Body of pancreas (tissue), 4 donors: ENCODE measurements around the gene ZKSCAN5. TPM values are rescaled to one million over a fixed set of nuclear protein-coding genes. Genes with fewer than 3 reads are reported as not detected.
A peak's percentile ranks its signal among the peaks of the same experiment; 100 is the strongest.
"Not testable (repeated sequence)": the region's sequence is repeated elsewhere in the genome, so short reads cannot be mapped to it uniquely, and the experiment has no call there.

Source experiments
- ATAC-seq: fragments of 150-250 bp; one replicate; pipeline ENCODE4 v1.9.1; 2016
- DNase-seq, 4 donors: peaks; one replicate each; pipeline ENCODE4 v3.0.0-alpha.2; 2019
- H3K27ac ChIP-seq, 4 donors: fragments of 200-600 bp; sonication (generic); 1 replicate in 3 of 4; 2 replicates in 1 of 4; pipeline versions ENCODE4 v1.5.1 to v1.6.1; 2016 to 2019; ENCODE audit warnings: mild to moderate bottlenecking in 1 of 4, mixed read lengths in 1 of 4, moderate library complexity in 1 of 4
- H3K27me3 ChIP-seq, 2 donors: fragments of 200-600 bp; sonication (generic); one replicate each; pipeline ENCODE4 v1.6.0; 2016; ENCODE audit warnings: mild to moderate bottlenecking in 1 of 2
- H3K36me3 ChIP-seq, 2 donors: fragments of 200-600 bp; sonication (generic); replicated peaks in 1 of 2; 2 replicates each; pipeline ENCODE4 v1.5.1; 2016; ENCODE audit warnings: low read depth in 2 of 2; ENCODE audit not compliant: insufficient read depth in 1 of 2
- H3K4me1 ChIP-seq: fragments of 200-600 bp; sonication (generic); one replicate; pipeline ENCODE4 v1.6.0; 2016
- H3K4me3 ChIP-seq, 2 donors: fragments of 200-600 bp; sonication (generic); 1 replicate in 1 of 2; 2 replicates in 1 of 2; pipeline ENCODE4 v1.5.1; 2016 to 2019
- H3K9me3 ChIP-seq, 3 donors: fragments of 200-600 bp; sonication (generic); 1 replicate in 2 of 3; 2 replicates in 1 of 3; pipeline ENCODE4 v1.5.1; 2016
- POLR2A ChIP-seq, 3 donors: fragments of 450-650 bp; IDR thresholded peaks; one replicate each; pipeline ENCODE4 v1.6.1; 2016; ENCODE audit warnings: antibody characterized with exemption in 3 of 3, mild to moderate bottlenecking in 2 of 3
- WGBS, 2 donors: methylation state at CpG; one replicate each; pipeline ENCODE4 v1.1.5; 2017; 5-methylcytosine and 5-hydroxymethylcytosine counted together
- intact Hi-C: fragments of 100-400 bp; cut with DNase I; formaldehyde crosslinking; loops from one replicate; pipeline ENCODE4 v1.15.1; 2023
- total RNA-seq, 2 donors: library from RNA; depleted of rRNA; stranded (reverse); fragments of >200 nt; gene quantifications; one replicate each; pipeline ENCODE4 v1.1.0, GENCODE V29; 2016
- TF ChIP-seq, protein P1 (sequence below), 7 experiments: fragments of 450-650 bp in 4 of 7; fragments of 200-600 bp in 3 of 7; sonication (generic) in 3 of 7; IDR thresholded peaks; one replicate each; pipeline ENCODE4 v1.5.1; 2016 to 2019; ENCODE audit warnings: antibody characterized with exemption in 7 of 7

ZKSCAN5 gene
- total RNA-seq, 2 donors from 2014 or later, result 3.3 to 4.7 TPM

DNA sequence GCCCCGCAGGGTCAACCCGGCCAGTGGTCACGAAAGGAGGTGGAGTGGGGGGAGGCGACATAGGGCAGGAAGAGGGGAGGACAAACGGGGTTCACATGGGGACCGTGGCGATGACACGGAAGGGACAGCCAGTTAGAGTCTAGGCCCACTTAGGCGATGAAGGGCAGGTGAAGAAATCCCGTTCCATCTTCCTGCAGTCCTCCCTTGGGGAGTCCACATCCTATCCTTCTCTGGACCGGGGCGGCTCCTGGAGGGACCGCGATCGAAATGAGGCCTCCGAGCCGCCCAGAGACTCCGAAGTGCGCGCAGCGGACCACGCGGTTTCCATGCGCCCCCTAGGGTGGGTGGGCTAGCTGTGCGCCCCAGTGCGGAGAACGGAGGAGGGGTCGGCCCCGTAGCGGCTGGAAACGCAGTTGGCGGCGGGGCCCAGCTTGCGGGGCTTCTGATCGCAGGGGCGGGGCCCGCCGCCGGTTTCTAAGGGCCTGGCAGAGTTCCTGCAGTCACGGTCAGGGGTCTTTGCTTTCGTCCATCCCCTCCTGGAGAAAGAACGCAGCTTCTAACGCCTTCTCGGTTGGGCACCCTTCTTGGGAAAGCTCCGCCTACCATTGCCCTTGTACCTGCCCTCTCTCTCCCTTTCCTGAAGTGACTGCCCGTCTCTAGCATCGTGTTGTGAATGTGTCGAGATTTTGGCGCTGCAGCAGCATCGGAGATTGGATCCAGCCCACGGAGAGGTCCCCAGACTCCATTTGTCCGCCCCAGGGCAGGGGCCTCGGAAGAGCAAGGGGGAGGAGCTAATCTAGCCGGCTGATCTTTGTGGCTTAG is 75.7 kb downstream of the ZKSCAN5 start:
- ATAC-seq (peak; percentile 57), DNase-seq (peak; percentile 21 to 38 (median 37))
- Histone ChIP-seq H3K36me3 (no peaks in the 10 kb centered on the region), H3K4me3 (peak overlapping the region; percentile 8 to 21), H3K27me3 (no peaks in the 10 kb centered on the region), H3K4me1 (peaks cover 14% of the 10 kb centered on the region), H3K27ac (peak overlapping the region in 1 of 4 donors; percentile 26), H3K9me3 (no peaks in the 10 kb centered on the region)
- 2 to 7% methylated on average over 29 to 54 of the region's 54 CpGs for WGBS, 2 donors
- intact Hi-C loops, result no loop called here
- TF ChIP-seq, protein P1, sequence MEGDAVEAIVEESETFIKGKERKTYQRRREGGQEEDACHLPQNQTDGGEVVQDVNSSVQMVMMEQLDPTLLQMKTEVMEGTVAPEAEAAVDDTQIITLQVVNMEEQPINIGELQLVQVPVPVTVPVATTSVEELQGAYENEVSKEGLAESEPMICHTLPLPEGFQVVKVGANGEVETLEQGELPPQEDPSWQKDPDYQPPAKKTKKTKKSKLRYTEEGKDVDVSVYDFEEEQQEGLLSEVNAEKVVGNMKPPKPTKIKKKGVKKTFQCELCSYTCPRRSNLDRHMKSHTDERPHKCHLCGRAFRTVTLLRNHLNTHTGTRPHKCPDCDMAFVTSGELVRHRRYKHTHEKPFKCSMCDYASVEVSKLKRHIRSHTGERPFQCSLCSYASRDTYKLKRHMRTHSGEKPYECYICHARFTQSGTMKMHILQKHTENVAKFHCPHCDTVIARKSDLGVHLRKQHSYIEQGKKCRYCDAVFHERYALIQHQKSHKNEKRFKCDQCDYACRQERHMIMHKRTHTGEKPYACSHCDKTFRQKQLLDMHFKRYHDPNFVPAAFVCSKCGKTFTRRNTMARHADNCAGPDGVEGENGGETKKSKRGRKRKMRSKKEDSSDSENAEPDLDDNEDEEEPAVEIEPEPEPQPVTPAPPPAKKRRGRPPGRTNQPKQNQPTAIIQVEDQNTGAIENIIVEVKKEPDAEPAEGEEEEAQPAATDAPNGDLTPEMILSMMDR (IDR thresholded peaks at IDR 0.05), result peak in 1 of 7 experiments; percentile 6
- no peak for TF ChIP-seq POLR2A (IDR thresholded peaks at IDR 0.05)

DNA sequence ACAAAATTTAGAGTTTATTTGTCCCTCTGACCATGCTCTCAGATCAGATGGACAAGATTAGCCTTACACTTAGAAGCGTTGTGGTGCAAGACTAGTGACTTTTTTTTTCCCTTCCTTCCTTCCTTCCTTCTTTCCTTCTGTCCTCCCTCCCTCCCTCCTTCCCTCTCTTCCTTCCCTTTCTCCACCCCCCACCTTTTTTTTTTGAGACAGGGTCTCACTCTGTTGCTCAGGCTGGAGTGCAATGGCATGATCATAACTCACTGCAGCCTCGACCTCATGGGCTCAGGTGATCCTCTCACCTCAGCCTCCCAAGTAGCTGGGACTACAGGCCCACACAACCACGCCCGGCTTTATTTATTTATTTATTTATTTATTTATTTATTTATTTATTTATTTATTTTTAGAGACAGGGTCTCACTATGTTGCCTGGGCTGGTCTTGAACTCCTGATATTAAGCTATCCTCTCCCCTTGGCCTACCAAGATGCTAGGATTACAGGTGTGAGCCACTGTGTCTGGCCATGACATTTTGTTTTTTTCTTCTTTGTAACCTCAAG is 76.4 kb downstream of the ZKSCAN5 start:
- intact Hi-C loops, H3K9me3 ChIP-seq, H3K36me3 ChIP-seq, H3K4me3 ChIP-seq, H3K27ac ChIP-seq, DNase-seq, H3K27me3 ChIP-seq: not testable (repeated sequence)
- 51 to 62% methylated on average over 4 of the region's 4 CpGs for WGBS, 2 donors
- peak; percentile 16 for ATAC-seq
- H3K4me1 ChIP-seq, result peaks cover 14% of the 10 kb centered on the region

Other genes starting within 250 kb of the ZKSCAN5 start
- gene MYH16, start 231.8 kb upstream of the ZKSCAN5 start, total RNA-seq, result under 1 TPM in 1 of 2 donors, not detected in 1; under 0.01 TPM
- 100 to 1,000 TPM in 1 of 2 donors, 10 to 100 TPM in 1; 63.0 to 106 TPM for gene ARPC1A, start 178.8 kb upstream of the ZKSCAN5 start, total RNA-seq
- gene ARPC1B, start 129.9 kb upstream of the ZKSCAN5 start, total RNA-seq, result 100 to 1,000 TPM in 1 of 2 donors, 10 to 100 TPM in 1; 60.0 to 131 TPM
- 10 to 100 TPM; 22.7 to 52.4 TPM for gene PDAP1, start 96.1 kb upstream of the ZKSCAN5 start, total RNA-seq
- gene BUD31, start 95.7 kb upstream of the ZKSCAN5 start, total RNA-seq, result 10 to 100 TPM; 29.6 to 31.6 TPM
- 1 to 10 TPM; 1.6 to 3.4 TPM for gene PTCD1, start 65.9 kb upstream of the ZKSCAN5 start, total RNA-seq
- gene CPSF4, start 65.7 kb upstream of the ZKSCAN5 start, total RNA-seq, result 10 to 100 TPM; 24.4 to 31.1 TPM
- gene ATP5MF, start 38.5 kb upstream of the ZKSCAN5 start, total RNA-seq, result 100 to 1,000 TPM in 1 of 2 donors, 10 to 100 TPM in 1; 98.6 to 259 TPM
- gene ZNF789, start 31.8 kb upstream of the ZKSCAN5 start, total RNA-seq, result 10 to 100 TPM in 1 of 2 donors, 1 to 10 TPM in 1; 5.4 to 22.7 TPM
- 10 to 100 TPM; 18.7 to 21.4 TPM for gene ZNF394, start 4.4 kb upstream of the ZKSCAN5 start, total RNA-seq
- 1 to 10 TPM; 3.9 to 7.3 TPM for gene FAM200A, start 47.5 kb downstream of the ZKSCAN5 start, total RNA-seq
- 10 to 100 TPM; 73.5 to 86.4 TPM for gene ZNF655, start 54.0 kb downstream of the ZKSCAN5 start, total RNA-seq
- gene TMEM225B, start 93.6 kb downstream of the ZKSCAN5 start, total RNA-seq, result under 1 TPM in 1 of 2 donors, not detected in 1; 0.52 TPM
- 10 to 100 TPM; 12.7 to 25.7 TPM for gene ZSCAN25, start 112.3 kb downstream of the ZKSCAN5 start, total RNA-seq
- gene CYP3A5, start 175.3 kb downstream of the ZKSCAN5 start, total RNA-seq, result 100 to 1,000 TPM; 170 to 358 TPM
- gene CYP3A7, start 230.5 kb downstream of the ZKSCAN5 start, total RNA-seq, result 1 to 10 TPM in 1 of 2 donors, not detected in 1; 1.3 TPM